Caco-2 (cell line): ENCODE measurements around the gene AOPEP. TPM values are rescaled to one million over a fixed set of nuclear protein-coding genes. Genes with fewer than 3 reads are reported as not detected.

Source experiments
- BruUV-seq: library from RNA; stranded (reverse); fragments of 400-500 nt; replicated peaks from 2 replicates; lab custom pipeline; 2021; lab: Mats Ljungman, UMichigan
- CTCF ChIA-PET: fragments of 300-600 bp; sonication (Branson Sonifier 250); formaldehyde crosslinking; loops from one replicate; lab custom pipeline; 2022; ENCODE audit warnings: antibody characterized with exemption; lab: Charles Lee
- POLR2A ChIA-PET: fragments of 300-600 bp; sonication (Branson Sonifier 250); formaldehyde crosslinking; loops from one replicate; lab custom pipeline; 2022; ENCODE audit warnings: antibody characterized with exemption; lab: Charles Lee
- DNase-seq, 2 experiments: peaks; one replicate each; pipeline versions ENCODE4 v3.0.0 to v3.0.0-alpha.2; 2020 to 2022
- H3K27me3 ChIP-seq: replicated peaks from 2 replicates; pipeline ENCODE4 v1.6.0; 2011; ENCODE audit warnings: low read length; ENCODE audit not compliant: control insufficient read depth, insufficient read depth
- H3K36me3 ChIP-seq: 2 replicates; pipeline ENCODE4 v1.5.1; 2011; ENCODE audit warnings: low read length; ENCODE audit not compliant: control insufficient read depth, insufficient read depth
- H3K4me1 ChIP-seq: fragments of 250-450 bp; sonication (Bioruptor Pico); 2 replicates; pipeline ENCODE4 v1.5.1; 2020; ENCODE audit warnings: mild to moderate bottlenecking
- H3K4me3 ChIP-seq: 2 replicates; pipeline ENCODE4 v1.5.1; 2011; ENCODE audit warnings: low read depth, mild to moderate bottlenecking, control low read depth, low read length
- H3K9me3 ChIP-seq: fragments of 250-450 bp; sonication (Bioruptor Pico); 2 replicates; pipeline ENCODE4 v1.5.1; 2020; ENCODE audit warnings: mild to moderate bottlenecking, moderate library complexity
- H3K27ac Mint-ChIP-seq: one replicate; pipeline ENCODE4 v1.8.0; 2022; ENCODE audit warnings: mixed read lengths; ENCODE audit not compliant: unreplicated experiment
- H3K27me3 Mint-ChIP-seq: one replicate; pipeline ENCODE4 v1.8.0; 2022; ENCODE audit warnings: mixed read lengths; ENCODE audit not compliant: insufficient read depth, unreplicated experiment
- H3K36me3 Mint-ChIP-seq: one replicate; pipeline ENCODE4 v1.8.0; 2022; ENCODE audit warnings: mild to moderate bottlenecking, mixed read lengths; ENCODE audit not compliant: insufficient read depth, unreplicated experiment
- H3K4me1 Mint-ChIP-seq: one replicate; pipeline ENCODE4 v1.8.0; 2022; ENCODE audit warnings: low read depth, mixed read lengths; ENCODE audit not compliant: unreplicated experiment
- H3K4me3 Mint-ChIP-seq: one replicate; pipeline ENCODE4 v1.8.0; 2022; ENCODE audit warnings: mild to moderate bottlenecking, moderate library complexity, mixed read lengths; ENCODE audit not compliant: unreplicated experiment
- H3K9me3 Mint-ChIP-seq: one replicate; pipeline ENCODE4 v1.8.0; 2022; ENCODE audit warnings: mixed read lengths; ENCODE audit not compliant: unreplicated experiment
- intact Hi-C: fragments of 100-400 bp; cut with micrococcal nuclease; formaldehyde crosslinking; loops from one replicate; pipeline ENCODE4 v1.10.0; 2022; ENCODE audit not compliant: unreplicated experiment
- total RNA-seq: library from RNA; stranded (reverse); gene quantifications from 2 replicates; pipeline ENCODE4 v1.2.3, GENCODE V29; 2022
- TF ChIP-seq, protein P1 (sequence below), 2 experiments: fragments of 200-600 bp in 1 of 2; IDR thresholded peaks; 1 replicate in 1 of 2; 2 replicates in 1 of 2; pipeline versions ENCODE4 v1.5.1 to v1.8.0; 2011 to 2022; ENCODE audit warnings: antibody characterized with exemption in 1 of 2, control low read depth in 1 of 2, inconsistent platforms in 1 of 2, low read depth in 1 of 2, low read length in 1 of 2, mild to moderate bottlenecking in 1 of 2, moderate library complexity in 1 of 2; ENCODE audit not compliant: insufficient read depth in 1 of 2, severe bottlenecking in 1 of 2, unreplicated experiment in 1 of 2

Gene AOPEP
- total RNA-seq, 1 experiment from 2014 or later: 63.3 TPM

DNA sequence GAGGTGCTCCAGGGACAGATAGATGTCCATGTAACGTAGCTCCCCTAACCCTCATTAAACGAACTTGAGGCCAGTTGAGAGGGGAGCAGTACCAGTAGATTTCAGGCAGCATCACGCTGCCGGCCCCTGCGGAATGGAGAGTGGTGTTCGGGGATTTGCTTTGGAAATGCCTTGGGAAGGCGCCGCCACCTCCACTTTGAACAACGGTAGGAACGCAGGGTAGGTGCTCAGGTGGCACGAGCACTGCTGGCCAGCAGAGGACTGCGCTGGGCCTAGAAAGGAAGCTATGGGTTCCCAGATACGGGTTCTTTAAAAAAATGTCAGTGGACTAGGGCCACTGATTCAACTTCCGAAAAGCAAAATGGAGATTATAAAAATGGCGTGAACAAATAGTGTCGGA, 319.3 kb downstream of the AOPEP start:
- Histone ChIP-seq H3K4me1 (peaks cover 19% of the 10 kb centered on the region), H3K36me3 (no peaks in the 10 kb centered on the region; the same call in none of the 2 replicates), H3K9me3 (no peaks in the 10 kb centered on the region), H3K27me3 (no peaks in the 10 kb centered on the region), H3K4me3 (no peak overlapping the region)
- BruUV-seq: no TSS peak
- Mint-ChIP-seq H3K27me3 (no peaks in the 10 kb centered on the region), H3K9me3 (no peaks in the 10 kb centered on the region), H3K27ac (no peak overlapping the region), H3K4me1 (peaks cover 21% of the 10 kb centered on the region), H3K36me3 (peaks cover 46% of the 10 kb centered on the region), H3K4me3 (no peak overlapping the region)
- intact Hi-C loops: loop anchor here (5.0 kb wide), 1 partner anchor 82 kb away; no protein-coding TSS in a partner anchor
- ChIA-PET POLR2A (no interaction called here), CTCF (interaction anchor here (1.2 kb wide), 1 partner anchor 33 kb away, joined by 3 read pairs; no protein-coding TSS in a partner anchor)
- TF ChIP-seq, protein P1, sequence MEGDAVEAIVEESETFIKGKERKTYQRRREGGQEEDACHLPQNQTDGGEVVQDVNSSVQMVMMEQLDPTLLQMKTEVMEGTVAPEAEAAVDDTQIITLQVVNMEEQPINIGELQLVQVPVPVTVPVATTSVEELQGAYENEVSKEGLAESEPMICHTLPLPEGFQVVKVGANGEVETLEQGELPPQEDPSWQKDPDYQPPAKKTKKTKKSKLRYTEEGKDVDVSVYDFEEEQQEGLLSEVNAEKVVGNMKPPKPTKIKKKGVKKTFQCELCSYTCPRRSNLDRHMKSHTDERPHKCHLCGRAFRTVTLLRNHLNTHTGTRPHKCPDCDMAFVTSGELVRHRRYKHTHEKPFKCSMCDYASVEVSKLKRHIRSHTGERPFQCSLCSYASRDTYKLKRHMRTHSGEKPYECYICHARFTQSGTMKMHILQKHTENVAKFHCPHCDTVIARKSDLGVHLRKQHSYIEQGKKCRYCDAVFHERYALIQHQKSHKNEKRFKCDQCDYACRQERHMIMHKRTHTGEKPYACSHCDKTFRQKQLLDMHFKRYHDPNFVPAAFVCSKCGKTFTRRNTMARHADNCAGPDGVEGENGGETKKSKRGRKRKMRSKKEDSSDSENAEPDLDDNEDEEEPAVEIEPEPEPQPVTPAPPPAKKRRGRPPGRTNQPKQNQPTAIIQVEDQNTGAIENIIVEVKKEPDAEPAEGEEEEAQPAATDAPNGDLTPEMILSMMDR (IDR thresholded peaks at IDR 0.05; ENCODE audit: insufficient read depth in 1 of 2, low read depth in 1 of 2, low read length in 1 of 2, severe bottlenecking in 1 of 2, unreplicated experiment in 1 of 2): no peak
- no peak for DNase-seq

DNA sequence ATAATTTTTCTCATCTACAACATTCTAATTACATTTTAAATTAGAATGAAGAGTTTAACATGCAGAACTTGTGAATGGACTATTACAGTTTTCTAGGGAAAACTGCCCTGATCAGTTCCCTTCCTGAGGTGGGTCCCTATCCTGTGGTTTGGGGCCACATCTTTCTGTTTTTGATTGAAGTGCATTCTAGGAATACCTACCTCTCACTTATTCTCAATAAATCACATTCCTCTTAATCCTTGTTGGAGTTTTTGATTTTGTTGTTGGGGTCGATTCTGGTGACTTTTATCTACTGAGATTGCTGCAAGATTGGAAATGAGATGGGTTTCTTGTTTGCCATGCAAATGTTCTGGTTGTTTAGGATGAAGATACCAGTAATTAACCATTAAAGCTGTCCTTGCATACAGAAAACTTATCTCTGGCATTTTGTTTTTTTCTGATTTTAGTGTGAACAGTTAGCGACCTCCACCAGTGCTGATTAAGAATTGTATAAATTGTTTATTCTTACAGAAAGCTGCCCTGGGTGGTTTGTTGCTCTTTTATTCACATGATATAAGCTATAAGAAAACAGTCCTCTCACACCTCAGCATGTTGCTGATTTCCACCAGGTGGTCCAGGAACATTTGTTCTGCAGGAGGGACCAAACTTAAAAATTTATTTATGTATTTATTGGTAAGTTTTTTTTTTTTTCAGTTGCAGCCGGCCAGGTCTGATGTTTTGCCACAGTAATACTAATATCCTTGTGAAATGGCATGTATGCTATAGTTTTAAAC, 321.1 kb downstream of the AOPEP start:
- intact Hi-C loops: loop anchor here (2.0 to 5.0 kb wide), 3 partner anchors 15 to 80 kb away; no protein-coding TSS in a partner anchor
- TF ChIP-seq, protein P1 (IDR thresholded peaks at IDR 0.05; ENCODE audit: insufficient read depth in 1 of 2, low read depth in 1 of 2, low read length in 1 of 2, severe bottlenecking in 1 of 2, unreplicated experiment in 1 of 2): no peak
- BruUV-seq: no TSS peak
- no peaks in the 10 kb centered on the region for H3K9me3 Mint-ChIP-seq
- ChIA-PET POLR2A (interaction anchor here (0.6 to 0.7 kb wide), 2 partner anchors 16 to 27 kb away, joined by 3 read pairs; no protein-coding TSS in a partner anchor), CTCF (no interaction called here)
- no peaks in the 10 kb centered on the region; the same call in none of the 2 replicates for H3K36me3 ChIP-seq
- H3K9me3 ChIP-seq: no peaks in the 10 kb centered on the region
- peak overlapping the region; percentile 82 for H3K27ac Mint-ChIP-seq
- H3K36me3 Mint-ChIP-seq: peaks cover 41% of the 10 kb centered on the region
- no peaks in the 10 kb centered on the region for H3K27me3 ChIP-seq
- no peaks in the 10 kb centered on the region for H3K27me3 Mint-ChIP-seq
- peak overlapping the region; percentile 62 for H3K4me3 ChIP-seq
- DNase-seq: no peak
- H3K4me1 ChIP-seq: peaks cover 19% of the 10 kb centered on the region
- H3K4me1 Mint-ChIP-seq: peaks cover 22% of the 10 kb centered on the region
- peak overlapping the region; percentile 91 for H3K4me3 Mint-ChIP-seq

DNA sequence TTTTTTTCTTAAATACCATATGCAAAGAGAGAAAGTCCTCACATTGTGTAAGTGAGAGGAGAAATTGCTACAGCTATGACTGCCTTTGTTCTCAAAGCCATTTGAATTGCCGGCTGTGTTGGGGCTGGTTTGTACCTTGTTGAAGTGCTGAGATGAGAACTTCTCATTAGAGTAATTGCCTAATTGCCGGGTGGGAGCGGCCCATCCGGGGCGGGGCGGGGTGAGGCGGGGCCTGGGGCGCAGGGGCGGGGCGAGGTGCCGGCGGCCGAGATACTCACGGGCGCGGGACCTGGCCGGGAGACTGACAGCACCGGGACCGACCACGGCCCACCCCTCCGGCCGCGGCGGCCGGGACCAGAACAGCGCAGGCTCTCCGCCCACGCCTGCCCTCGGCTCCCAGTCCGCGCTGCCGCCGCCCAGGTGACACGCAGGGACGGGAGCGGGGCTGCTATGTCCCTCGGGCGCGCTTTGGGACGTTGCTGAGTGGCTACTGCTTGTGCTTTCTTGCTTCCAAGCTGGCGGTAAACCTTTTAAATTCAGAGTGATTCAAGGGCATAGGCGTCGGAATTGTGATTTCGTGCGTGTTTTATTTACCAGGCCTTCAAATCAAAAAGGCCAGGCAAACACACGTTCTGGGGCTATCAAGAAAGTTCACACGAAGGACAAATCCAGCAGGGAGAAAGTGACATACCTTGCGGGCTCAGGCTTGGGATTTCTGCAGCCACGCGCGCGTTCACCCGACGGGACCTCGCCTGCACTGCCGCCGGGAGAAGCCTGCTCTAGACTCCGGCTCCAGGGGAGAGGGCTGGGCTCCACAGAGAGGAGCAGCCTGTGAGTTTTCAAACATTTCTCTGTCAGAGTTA, 322.0 kb downstream of the AOPEP start:
- H3K4me1 ChIP-seq: peaks cover 19% of the 10 kb centered on the region
- TF ChIP-seq, protein P1 (IDR thresholded peaks at IDR 0.05; ENCODE audit: insufficient read depth in 1 of 2, low read depth in 1 of 2, low read length in 1 of 2, severe bottlenecking in 1 of 2, unreplicated experiment in 1 of 2): no peak
- peak overlapping the region; percentile 62 for H3K4me3 ChIP-seq
- peak; percentile 76 to 82 for DNase-seq
- H3K27me3 ChIP-seq: no peaks in the 10 kb centered on the region
- ChIA-PET CTCF (no interaction called here), POLR2A (interaction anchor here (0.6 to 0.7 kb wide), 2 partner anchors 16 to 26 kb away, joined by 3 read pairs; no protein-coding TSS in a partner anchor)
- intact Hi-C loops: loop anchor here (2.0 to 5.0 kb wide), 3 partner anchors 16 to 79 kb away; no protein-coding TSS in a partner anchor
- Mint-ChIP-seq H3K9me3 (no peaks in the 10 kb centered on the region), H3K36me3 (peaks cover 42% of the 10 kb centered on the region), H3K4me1 (peaks cover 22% of the 10 kb centered on the region), H3K27me3 (no peaks in the 10 kb centered on the region), H3K27ac (peak overlapping the region; percentile 82), H3K4me3 (peak overlapping the region; percentile 91)
- H3K9me3 ChIP-seq: no peaks in the 10 kb centered on the region
- peaks cover 1% of the 10 kb centered on the region for H3K36me3 ChIP-seq
- BruUV-seq: no TSS peak
